Myocyte (in vitro differentiated cells): ENCODE results near the gene SLC12A7. TPM values are rescaled to one million over a fixed set of nuclear protein-coding genes. Genes with fewer than 3 reads are reported as not detected.
"Not testable (repeated sequence)": the region's sequence is repeated elsewhere in the genome, so short reads cannot be mapped to it uniquely, and the experiment has no call there.

ENCODE experiments used
- DNase-seq: peaks from one replicate; pipeline ENCODE4 v3.0.0-alpha.2; 2012; ENCODE audit warnings: low read depth
- total RNA-seq: library from RNA; depleted of rRNA; stranded (reverse); fragments of >200 nt; gene quantifications from 2 replicates; pipeline ENCODE4 v1.2.3, GENCODE V29; 2014

Gene SLC12A7
- total RNA-seq, 1 donor from 2014 or later, result 38.0 TPM

DNA sequence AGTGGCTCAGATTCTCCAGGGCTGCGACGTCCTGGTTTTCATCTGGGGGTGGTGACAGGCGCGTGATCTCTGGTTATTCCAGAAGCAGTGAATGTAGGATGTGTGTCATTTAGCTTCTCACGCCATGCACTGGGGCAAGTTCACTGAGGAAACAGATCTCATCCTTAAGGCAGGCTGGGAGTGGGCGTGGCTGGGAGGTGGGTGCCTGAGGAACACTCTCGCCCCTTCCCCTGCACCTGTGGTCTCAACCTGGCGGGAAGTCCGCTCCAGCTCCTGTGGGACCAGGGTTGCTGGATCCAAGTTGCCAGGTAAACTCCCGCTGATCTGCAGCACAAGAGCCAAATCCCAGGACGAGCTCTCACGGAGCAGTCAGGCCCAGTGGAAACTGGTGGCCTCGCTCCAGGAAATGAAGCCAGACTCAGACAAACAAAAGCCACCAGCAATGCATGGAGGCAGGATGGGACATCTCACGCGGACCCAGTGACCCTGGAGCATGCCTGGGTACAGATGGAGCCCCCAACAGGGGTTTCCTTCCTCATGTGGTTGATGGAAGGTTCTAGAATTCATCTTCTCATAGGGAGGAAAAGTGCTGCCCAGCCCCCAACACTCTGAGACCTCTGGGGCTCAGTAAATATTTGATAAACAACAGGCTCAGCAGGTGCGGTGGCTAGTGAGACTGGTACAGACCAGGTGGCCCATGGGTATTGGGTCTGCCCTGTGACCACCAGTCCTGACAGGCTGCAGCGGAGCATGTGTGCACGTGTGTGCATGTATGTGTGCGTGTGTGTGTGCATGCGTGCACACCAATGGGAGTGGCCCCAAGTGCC is 16.3 kb upstream of the SLC12A7 start:
- DNase-seq, result no peak

DNA sequence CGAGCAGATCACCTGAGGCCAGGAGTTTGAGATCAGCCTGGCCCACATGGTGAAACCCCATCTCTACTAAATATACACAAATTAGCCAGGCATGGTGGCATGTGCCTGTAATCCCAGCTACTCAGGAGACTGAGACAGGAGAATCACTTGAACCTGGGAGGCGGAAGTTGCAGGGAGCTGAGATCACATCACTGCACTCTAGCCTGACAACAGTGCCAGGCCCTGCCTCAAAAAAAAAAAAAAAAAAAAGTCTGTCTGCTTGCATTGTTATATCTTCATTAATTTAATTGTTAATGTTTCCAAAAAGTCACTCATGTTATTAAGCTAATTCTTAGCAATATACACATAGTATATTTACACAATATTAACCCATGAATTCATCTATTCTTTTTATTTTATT is 13.8 kb upstream of the SLC12A7 start:
- DNase-seq, result not testable (repeated sequence)

DNA sequence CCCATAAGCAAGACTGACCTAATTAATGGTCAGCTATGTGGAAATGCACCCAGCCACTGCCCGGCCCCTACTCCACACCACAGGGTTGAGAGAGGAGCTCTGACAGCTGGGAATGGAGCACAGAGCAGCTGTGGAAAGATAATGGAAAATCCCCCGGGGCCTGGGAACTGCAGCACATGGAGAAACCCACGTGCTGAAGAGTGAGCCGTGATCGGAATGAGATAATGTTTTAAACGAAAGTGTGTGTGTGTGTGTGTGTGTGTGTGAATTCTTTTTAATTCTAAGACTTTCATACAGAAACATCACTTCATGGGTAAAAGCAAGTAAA is 13.1 kb upstream of the SLC12A7 start:
- DNase-seq, result peak; percentile 99

DNA sequence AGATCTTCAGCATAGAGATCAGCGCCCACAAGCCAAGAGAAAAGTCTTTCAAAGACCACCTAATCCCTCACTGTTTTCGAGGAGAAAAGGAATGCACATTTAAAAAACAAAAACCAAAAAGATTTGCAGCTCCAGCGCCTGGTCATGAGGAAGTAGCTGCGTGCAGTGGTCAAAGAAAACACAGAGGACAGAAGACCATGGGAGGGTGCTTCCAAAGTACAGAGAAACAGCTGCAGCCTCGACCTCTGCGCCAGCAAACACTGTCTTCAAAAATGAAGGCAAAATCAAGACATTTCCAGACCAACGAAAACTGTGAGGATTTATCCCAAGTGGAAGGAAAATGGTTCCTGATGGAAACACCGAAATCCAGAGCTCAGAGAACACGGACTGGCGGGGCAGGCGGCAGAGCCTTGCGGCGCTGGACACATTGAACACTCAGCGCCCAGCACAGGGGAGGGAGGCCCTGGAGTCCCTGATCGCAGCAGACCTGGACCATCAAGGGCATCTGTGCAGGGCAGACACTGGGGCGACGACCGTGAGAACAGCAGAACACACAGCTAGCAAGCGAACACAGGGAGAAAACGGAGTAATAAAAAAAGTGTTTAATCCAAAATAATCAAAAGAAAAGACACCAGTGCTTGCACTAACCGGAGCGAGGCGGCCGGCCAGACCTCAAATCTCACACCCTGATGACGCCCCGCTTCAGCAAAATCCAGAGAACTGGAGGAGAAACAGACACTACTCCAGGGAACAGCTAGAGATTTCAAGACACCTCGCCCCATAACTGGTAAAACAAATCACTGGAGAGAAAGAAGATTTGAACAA is 12.6 kb upstream of the SLC12A7 start:
- peak; percentile 63 for DNase-seq

DNA sequence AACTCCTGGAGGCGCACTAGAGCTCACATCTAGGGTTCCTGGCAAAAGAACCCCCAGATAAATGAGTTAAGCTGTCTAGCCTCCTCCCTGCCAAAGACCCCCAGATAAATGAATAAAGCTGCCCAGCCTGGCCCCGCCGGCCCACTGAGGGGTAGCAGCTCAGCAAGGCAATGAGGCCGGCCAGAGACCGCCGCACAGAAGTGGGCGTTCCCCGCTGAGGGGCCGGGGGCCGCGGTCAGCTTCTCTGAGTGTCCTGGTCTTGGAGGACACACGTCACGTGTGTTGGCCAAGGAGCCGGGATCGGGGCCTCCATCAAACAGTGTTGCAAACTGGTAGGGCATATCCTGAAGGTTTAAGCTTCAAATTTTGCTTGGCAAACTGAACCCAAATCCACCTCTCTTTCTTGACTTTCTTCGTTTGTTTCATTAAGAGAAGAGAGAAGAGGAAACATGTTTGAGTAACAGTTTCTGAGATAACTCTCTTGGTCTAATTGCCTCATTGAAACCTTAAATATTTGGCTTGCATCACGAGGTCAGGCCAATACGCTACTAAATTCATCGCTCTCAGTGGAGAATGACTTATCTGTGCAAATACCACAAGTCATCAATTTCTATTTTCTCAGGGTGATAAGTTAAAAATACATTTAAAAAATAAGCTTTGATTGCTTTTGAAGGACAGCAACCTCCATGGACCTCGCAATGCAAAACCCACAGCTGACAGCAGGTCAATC is 11.7 kb upstream of the SLC12A7 start:
- no peak for DNase-seq

DNA sequence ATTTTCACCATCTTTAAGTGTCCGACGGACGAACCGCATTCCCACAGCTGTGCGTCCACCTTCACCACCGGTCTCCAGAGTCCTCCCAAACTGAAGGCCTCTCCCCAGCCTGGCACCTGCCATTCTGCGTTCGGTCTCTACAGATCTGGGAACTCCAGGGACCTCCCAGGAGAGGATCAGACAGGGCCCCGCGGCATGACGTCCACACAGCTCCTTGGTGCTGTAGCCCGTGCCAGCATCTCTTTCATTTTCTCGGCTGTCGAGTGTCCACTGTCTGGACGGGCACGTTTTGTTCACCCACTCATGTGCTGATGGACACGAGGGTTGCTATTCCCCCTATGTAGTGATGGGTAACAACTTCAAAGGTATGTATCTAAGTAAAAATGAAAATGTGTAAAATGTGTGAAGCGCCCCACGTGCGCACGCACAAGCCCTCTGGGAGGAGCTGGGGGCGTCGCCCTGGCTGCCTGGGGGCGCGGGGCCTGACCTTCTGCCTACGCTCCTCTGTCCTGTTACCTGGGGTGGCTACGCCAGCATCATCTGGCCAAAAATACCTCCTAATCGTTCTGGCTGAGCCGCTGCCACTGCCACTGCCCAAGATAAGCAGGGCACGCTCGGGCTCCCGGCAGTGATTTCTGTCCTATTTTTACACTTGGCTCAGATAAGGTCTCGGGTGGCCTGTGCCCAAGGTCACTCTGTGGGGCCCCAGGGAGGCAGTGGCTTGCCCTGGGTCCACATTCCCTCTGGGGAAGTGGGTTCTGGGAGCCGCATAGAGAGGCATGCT is 10.8 kb upstream of the SLC12A7 start:
- DNase-seq, result no peak

DNA sequence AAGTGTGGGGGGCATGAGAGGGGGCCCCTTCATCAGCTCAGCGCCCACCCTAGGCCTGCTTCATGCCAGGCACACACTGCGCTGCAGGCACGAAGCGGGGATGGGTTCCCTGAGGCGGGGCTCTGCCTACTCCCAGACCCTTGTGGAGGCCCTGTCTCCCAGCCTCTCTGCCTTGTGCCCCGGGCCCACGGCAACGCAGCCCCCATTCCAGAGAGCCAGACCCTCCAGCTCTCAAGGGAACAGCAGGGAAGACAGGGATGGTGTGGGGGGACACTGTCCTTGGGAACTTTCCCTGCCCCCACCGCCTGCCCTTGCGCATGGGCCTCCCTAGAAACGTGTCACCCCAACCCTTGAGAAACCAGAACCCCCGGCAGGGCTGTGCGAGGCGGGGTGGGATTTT is 10.0 kb upstream of the SLC12A7 start:
- DNase-seq, result no peak

DNA sequence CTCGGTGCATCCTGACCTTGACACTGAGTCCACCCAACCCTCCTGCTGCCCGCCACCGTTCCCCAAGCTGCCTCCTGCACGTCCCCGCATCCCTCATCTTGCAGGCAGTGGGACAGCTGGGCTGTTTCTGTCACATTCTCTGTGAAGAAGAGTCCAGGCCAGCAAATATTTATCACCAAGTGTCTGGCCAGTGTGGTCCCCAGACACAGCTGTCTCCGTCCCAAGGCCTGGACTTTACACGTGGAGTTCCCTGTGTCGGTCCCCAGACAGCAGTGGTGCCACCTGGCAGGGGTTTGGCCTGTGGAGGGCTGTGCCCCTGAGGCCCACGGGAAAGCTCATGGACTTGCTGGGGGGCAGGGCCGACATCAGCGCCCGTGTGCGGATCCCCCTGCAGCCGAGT is 9.2 kb upstream of the SLC12A7 start:
- DNase-seq, result peak; percentile 94

DNA sequence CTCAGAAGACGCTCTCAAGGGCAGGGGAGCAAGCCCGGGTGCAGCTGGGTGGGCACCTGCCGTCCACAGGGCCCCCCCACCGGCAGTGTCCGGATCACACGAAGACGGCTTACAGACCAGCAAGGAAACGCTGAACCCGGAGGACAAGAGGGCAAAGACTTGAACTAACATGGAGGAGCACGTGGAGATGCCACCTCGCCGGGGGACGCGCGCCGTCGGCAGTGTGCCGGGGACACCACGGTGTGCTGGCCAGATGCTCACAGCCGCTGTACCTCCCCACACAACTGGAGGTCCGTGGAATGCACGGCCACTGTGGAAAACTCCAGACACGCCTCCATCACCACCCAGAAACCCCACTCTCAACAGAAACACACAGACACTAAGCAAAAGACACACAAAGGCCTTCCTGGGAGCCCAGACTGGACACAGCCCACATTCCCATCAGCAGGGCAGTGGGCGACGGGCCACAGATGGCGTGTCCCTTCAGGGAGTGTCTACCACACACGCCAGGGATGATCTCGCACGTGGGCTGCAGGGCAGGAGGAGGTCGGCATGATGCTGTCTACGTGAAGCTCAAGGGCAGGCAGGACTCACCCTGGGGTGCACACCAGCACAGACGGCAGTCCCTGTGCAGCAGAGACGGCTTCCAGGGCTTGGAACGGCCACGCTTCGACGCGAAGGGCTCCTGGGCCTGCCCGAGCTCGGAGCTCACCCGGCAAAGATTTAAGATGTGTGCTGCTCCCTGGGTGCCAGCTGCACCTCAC is 8.6 kb upstream of the SLC12A7 start:
- DNase-seq, result peak; percentile 85

DNA sequence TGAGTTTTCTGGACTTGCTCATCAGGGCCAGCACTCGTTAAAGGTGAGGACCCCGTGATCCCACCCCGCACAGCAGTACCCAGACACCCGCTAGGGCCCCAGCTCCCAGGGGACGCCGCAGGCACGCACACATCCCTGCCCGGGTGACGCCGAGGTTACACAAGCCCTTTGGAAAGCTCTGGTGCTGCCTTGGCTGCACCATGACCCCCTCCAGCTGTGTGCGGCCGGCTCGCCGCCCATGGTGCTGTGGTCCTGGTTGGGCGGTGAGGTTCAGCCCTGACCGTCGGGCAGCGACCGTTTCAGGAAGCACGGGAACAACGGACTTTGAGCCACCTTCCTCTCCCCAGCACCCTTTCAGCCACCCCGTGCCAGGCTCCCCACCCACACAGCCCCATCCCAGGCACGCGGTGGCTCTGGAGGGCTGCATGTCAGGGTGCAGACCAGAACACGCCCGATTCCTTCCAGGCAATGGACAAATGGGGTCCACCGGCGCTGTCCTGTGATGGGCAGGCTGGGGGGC is 7.5 kb upstream of the SLC12A7 start:
- DNase-seq, result no peak

DNA sequence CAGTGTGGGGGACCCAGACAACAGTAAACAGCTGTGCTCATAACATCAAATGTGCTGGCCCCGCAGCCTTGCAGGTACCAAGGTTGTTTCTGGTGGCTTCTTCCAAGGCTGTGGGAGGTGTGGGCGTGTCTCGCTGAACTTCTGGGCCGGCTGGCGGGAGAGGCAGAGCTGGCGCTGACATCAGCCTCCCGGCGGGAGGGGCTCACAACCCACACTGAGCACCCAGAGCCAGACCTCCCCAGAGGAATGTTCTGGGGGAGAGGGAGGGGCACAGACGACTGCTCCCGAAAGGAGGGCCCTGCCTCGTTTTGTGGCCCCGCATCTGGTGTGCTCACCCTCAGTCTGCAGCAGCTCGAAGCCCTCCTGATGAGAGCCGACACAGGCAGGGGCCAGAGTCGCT is 6.9 kb upstream of the SLC12A7 start:
- DNase-seq, result peak; percentile 57

DNA sequence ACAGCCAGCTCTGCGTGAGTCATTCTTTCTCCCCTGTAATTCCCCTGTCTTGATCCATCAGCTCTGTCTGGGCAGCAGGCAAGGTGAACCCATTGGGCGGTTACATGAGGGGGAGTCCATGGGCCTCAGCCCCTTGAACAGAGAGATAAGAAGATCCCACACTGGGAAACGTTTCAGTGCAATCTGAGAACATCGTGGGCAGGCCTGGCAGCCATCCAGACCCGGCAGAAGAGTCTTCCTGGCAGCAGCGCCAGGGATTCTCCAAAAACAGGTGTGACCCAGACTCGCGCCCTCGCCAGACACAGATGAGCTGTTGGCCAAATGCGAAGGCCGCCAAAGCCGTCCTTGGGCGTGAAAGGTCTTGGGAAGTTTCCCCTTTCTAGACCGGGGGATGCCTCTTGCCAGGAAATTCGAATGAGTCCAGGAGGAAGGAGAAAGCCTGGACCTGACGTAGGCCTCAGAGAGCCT is 6.4 kb upstream of the SLC12A7 start:
- peak; percentile 97 for DNase-seq

DNA sequence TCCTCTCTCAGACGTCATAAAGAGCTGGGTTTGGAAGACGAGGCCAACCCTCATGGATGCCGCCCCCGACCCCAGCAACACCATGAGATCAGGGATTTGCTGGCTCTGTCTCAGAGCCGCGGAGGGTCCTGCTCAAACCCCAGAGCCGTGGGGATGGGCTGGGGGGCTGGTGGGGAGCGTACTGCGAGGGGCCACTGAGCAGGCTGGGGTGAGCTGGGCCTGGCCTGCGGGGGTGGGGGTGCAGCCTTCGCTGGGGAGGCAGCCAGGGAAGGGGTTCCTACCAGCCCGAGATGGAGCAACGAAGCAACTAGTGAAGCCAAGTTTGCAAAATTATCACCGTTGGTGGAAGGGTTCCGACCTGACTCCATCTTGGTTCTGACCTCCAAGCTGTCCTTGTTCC is 5.1 kb upstream of the SLC12A7 start:
- DNase-seq, result no peak

DNA sequence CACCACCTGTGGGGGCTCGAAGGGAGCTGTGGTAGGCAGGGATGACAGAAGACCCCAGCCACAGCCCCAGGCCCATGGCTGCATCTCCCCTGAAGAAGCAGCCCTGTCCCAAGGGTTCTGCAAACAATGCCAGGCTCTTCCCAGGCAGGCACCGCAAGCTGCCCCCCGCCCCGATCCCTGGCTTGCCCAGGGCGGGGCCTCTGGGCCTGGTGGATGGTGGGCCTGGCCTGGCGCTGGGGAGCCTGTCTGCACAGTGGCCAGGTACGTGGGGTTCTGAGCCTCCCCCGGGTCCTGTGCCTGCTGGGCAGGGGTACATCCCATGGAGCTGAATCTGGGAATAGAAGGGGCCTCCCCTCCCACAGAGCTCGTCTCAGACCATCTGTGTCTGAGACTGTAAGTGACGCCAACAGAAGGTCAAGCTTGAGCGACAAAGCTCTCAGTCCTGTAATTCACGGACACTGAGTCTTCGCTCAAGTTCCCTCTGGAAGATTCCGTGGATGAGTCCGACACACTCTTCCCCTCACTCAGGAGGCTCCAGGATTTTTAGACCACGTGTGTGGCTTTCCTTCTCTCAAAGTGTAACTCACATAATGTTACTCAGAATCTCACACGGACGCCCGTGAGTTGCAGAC is 4.4 kb upstream of the SLC12A7 start:
- DNase-seq, result no peak

DNA sequence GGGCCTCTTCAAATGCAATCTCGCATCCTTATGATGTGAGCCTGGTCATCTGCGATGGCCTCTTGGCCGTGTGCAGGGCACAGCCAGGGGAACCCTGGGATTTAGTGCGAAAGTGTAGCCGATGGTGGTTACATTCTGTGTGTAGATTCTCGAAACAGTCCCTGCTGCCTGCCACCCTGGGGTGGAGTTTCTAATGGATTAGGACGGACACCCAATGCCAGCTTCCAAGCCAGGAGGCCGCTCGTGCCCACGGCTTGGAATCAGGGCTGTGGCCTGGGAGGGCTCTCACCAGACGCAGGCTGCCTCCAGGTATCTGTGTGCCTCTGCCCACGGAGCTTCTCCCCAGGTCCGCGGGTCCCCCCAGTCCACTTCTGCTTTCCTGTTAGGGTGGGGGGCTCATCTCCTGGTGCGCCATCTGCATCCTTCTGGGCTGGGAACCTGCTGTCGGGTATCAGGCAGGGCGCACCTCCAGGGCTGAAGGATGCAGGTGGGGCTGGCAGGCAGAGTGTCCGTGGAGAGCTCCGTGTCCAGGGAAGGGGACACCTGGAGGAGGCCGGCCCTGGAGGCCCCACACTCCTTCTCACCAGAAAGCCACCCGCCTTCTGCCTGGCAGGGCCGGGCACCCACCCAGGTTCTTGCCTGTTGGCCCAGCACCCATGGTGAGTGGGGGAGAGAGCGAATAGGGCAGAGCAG is 3.4 kb upstream of the SLC12A7 start:
- DNase-seq, result no peak

DNA sequence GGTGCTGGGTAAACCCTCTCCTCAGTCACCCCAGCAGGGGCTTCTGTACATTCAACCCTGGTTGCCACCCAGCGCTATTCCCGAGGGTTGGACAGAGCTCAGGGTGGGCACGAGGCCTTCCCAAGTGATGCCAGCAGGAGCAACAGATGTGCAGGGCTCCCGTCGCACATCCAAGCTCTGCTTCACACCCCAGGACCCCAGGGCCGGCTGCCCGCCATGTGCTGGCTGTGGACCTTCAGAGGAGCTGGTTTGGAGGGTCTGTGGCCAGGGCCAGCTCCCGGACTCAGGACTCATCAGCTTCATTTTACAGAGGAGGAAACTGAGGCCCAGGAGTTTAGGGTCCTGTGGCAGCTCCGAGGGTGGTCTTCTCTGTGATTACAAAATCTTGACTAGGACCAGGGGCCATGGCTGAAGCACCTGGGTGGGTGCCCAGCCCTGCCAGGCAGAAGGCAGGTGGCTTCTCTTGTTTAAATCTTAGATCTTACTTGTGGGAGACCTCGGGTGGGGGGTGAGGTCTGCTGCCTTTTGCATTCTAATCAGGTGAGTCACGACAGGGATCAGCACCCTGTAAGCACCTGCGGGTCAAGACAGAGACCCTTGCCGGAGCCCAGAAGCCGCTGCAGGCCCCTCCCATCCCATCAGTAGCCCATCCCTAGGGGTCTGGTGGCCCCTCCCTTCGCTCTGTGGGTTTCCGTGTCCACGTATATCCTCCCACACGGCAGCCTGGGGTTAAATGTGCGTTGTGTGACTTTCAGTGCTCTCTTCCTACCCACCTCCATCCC is 2.1 kb upstream of the SLC12A7 start:
- no peak for DNase-seq

DNA sequence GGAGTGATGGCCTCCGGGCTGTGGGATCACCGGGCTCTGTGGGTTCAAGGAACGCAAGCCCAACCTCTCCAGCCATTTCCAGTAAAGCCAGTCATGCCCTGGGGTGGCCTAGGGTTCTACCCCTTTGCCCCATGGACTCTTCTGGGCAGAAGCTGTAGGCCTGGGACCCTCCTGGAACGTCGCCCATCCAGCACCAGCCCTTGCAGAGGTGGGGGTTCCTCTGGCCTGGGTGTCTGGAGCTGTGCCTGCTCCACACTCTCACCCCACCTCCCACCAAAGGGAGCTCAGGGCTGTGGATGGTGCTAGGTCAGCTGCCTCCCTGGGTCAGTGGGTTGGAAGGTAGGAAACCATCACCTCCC is 1.4 kb upstream of the SLC12A7 start:
- DNase-seq, result no peak
